Endothelial cell of umbilical vein (primary cell): ENCODE results near the gene NRCAM. TPM values are rescaled to one million over a fixed set of nuclear protein-coding genes. Genes with fewer than 3 reads are reported as not detected.

Experiments used
- BruUV-seq: library from RNA; stranded (reverse); fragments of 400-500 nt; replicated peaks from 2 replicates; lab custom pipeline; 2021; lab: Mats Ljungman, UMichigan
- CTCF ChIA-PET: fragments of 300-600, 350-600 bp; sonication (Branson Sonifier 250); formaldehyde crosslinking; loops from one replicate; lab custom pipeline; 2021; ENCODE audit warnings: antibody characterized with exemption, inconsistent platforms; lab: Charles Lee
- POLR2A ChIA-PET: fragments of 300-600, 350-600 bp; sonication (Branson Sonifier 250); formaldehyde crosslinking; loops from one replicate; lab custom pipeline; 2021; ENCODE audit warnings: antibody characterized with exemption, inconsistent platforms; lab: Charles Lee
- DNase-seq: peaks from one replicate; pipeline ENCODE4 v3.0.0-alpha.2; 2011; ENCODE audit warnings: low read depth, low spot score
- FAIRE-seq: peaks from 2 replicates; lab custom pipeline; 2011; peaks lifted over from hg19 to GRCh38; lab: Jason Lieb, UNC
- H2AFZ ChIP-seq: 2 replicates; pipeline ENCODE4 v1.6.0; 2012; ENCODE audit warnings: low read depth, low read length, control low read depth, inconsistent platforms
- H3K27ac ChIP-seq: 2 replicates; pipeline ENCODE4 v1.5.1; 2011; ENCODE audit warnings: low read depth, mild to moderate bottlenecking, control low read depth, low read length, moderate library complexity; ENCODE audit not compliant: insufficient read depth
- H3K27me3 ChIP-seq, 2 experiments: 2 replicates each; pipeline versions ENCODE4 v1.6.0 to v1.6.1; 2011; ENCODE audit warnings: low read length in 2 of 2, mixed read lengths in 1 of 2; ENCODE audit not compliant: control insufficient read depth in 2 of 2, insufficient read depth in 2 of 2
- H3K36me3 ChIP-seq, 2 experiments: 2 replicates in 1 of 2; 3 replicates in 1 of 2; pipeline ENCODE4 v1.5.1; 2011; ENCODE audit warnings: low read length in 2 of 2, mild to moderate bottlenecking in 1 of 2, moderate library complexity in 1 of 2; ENCODE audit not compliant: control insufficient read depth in 2 of 2, insufficient read depth in 2 of 2; ENCODE audit errors: extremely low read depth in 1 of 2
- H3K4me1 ChIP-seq: 3 replicates; pipeline ENCODE4 v1.5.1; 2011; ENCODE audit warnings: mild to moderate bottlenecking, low read length; ENCODE audit not compliant: control insufficient read depth, insufficient read depth; ENCODE audit errors: extremely low read depth
- H3K4me2 ChIP-seq: 2 replicates; pipeline ENCODE4 v1.6.1; 2011; ENCODE audit warnings: low read length, control low read depth, mixed read lengths; ENCODE audit not compliant: insufficient read depth
- H3K4me3 ChIP-seq, 3 experiments: fragments of 200-600 bp in 1 of 3; sonication (generic), shearing (Covaris generic) in 1 of 3; replicated peaks in 1 of 3; 2 replicates each; pipeline ENCODE4 v1.5.1; 2011 to 2016; ENCODE audit warnings: control low read depth in 3 of 3, low read length in 3 of 3, mild to moderate bottlenecking in 2 of 3, inconsistent platforms in 1 of 3, low read depth in 1 of 3, moderate library complexity in 1 of 3; ENCODE audit not compliant: insufficient read depth in 1 of 3
- H3K79me2 ChIP-seq: 2 replicates; pipeline ENCODE4 v1.6.0; 2012; ENCODE audit warnings: low read length, inconsistent platforms; ENCODE audit not compliant: control insufficient read depth, insufficient read depth
- H3K9ac ChIP-seq: replicated peaks from 2 replicates; pipeline ENCODE3; 2011; ENCODE audit warnings: low read length, control low read depth; ENCODE audit not compliant: insufficient read depth; ENCODE audit errors: extremely low read depth
- H3K9me1 ChIP-seq: replicated peaks from 3 replicates; pipeline ENCODE4 v1.6.0; 2011; ENCODE audit warnings: mild to moderate bottlenecking, low read length; ENCODE audit not compliant: control insufficient read depth, insufficient read depth; ENCODE audit errors: extremely low read depth
- H3K9me3 ChIP-seq: replicated peaks from 2 replicates; pipeline ENCODE4 v1.5.1; 2012; ENCODE audit warnings: low read length, inconsistent platforms; ENCODE audit not compliant: control insufficient read depth, insufficient read depth
- H4K20me1 ChIP-seq: replicated peaks from 2 replicates; pipeline ENCODE3; 2011; ENCODE audit warnings: mild to moderate bottlenecking, low read length; ENCODE audit not compliant: control insufficient read depth, insufficient read depth; ENCODE audit errors: extremely low read depth
- EZH2 ChIP-seq: IDR thresholded peaks from 2 replicates; pipeline ENCODE4 v1.6.1; 2012; ENCODE audit warnings: borderline replicate concordance, low read depth, mild to moderate bottlenecking, moderate library complexity, low read length, inconsistent platforms; ENCODE audit not compliant: severe bottlenecking
- FOS ChIP-seq: IDR thresholded peaks from 2 replicates; pipeline ENCODE4 v1.6.1; 2011; ENCODE audit warnings: mild to moderate bottlenecking, low read length, moderate library complexity, borderline replicate concordance; ENCODE audit not compliant: insufficient read depth
- GATA2 ChIP-seq: IDR thresholded peaks from 2 replicates; pipeline ENCODE4 v1.7.0; 2011; ENCODE audit warnings: low read depth, mild to moderate bottlenecking, moderate library complexity, mixed read lengths, low read length; ENCODE audit not compliant: insufficient read length, insufficient read depth
- JUN ChIP-seq: IDR thresholded peaks from 2 replicates; pipeline ENCODE4 v1.6.1; 2011; ENCODE audit warnings: borderline replicate concordance, low read depth; ENCODE audit not compliant: insufficient read length, insufficient read depth
- MYC ChIP-seq: IDR thresholded peaks from one replicate; pipeline ENCODE4 v1.6.1; 2011; ENCODE audit warnings: mild to moderate bottlenecking, low read depth, low read length
- POLR2A ChIP-seq: IDR thresholded peaks from 2 replicates; pipeline ENCODE4 v1.6.1; 2012; ENCODE audit warnings: low read depth, mild to moderate bottlenecking, control low read depth, low read length
- POLR2AphosphoS5 ChIP-seq: IDR thresholded peaks from 2 replicates; pipeline ENCODE4 v1.6.1; 2012; ENCODE audit warnings: low read depth, mild to moderate bottlenecking, control low read depth, low read length, moderate library complexity; ENCODE audit not compliant: insufficient read depth
- dilution Hi-C: fragments of 300-500 bp; cut with MboI; formaldehyde crosslinking; loops from one replicate; pipeline ENCODE4 v1.15.0; 2019; ENCODE audit warnings: low sequenced_read_pairs; ENCODE audit not compliant: extremely low pct_ligation_motif_present
- intact Hi-C: fragments of 100-400 bp; cut with micrococcal nuclease; formaldehyde crosslinking; loops from one replicate; pipeline ENCODE4 v1.10.0; 2022
- polyA plus RNA-seq, 4 experiments: library from polyadenylated mRNA; depleted of rRNA in 3 of 4; stranded (reverse) in 3 of 4; unstranded in 1 of 4; fragments of >200 nt; gene quantifications; 2 replicates each; pipeline versions ENCODE4 v1.2.1 to v1.2.3, GENCODE V29; 2011 to 2012; ENCODE audit warnings: missing spikeins in 1 of 4
- total RNA-seq: library from RNA; stranded (reverse); gene quantifications from 2 replicates; pipeline ENCODE4 v1.2.3, GENCODE V29; 2021
- TF ChIP-seq, protein P1 (sequence below), 2 donors: IDR thresholded peaks; 1 replicate in 1 of 2; 2 replicates in 1 of 2; pipeline ENCODE4 v1.5.1; 2011; ENCODE audit warnings: low read length in 2 of 2, mild to moderate bottlenecking in 2 of 2, moderate library complexity in 2 of 2, control low read depth in 1 of 2, inconsistent platforms in 1 of 2, low read depth in 1 of 2; ENCODE audit not compliant: insufficient read depth in 1 of 2; ENCODE audit errors: extremely low read depth in 1 of 2
- TF ChIP-seq, protein P2 (sequence below): IDR thresholded peaks from 2 replicates; pipeline ENCODE4 v1.6.1; 2011; ENCODE audit not compliant: insufficient read depth, insufficient read length

The NRCAM gene
- total and polyA plus RNA-seq, 2 donors (not counting 3 experiments of a cell fraction or from before 2014, with no cell fraction given): 26.0 to 47.6 TPM

DNA sequence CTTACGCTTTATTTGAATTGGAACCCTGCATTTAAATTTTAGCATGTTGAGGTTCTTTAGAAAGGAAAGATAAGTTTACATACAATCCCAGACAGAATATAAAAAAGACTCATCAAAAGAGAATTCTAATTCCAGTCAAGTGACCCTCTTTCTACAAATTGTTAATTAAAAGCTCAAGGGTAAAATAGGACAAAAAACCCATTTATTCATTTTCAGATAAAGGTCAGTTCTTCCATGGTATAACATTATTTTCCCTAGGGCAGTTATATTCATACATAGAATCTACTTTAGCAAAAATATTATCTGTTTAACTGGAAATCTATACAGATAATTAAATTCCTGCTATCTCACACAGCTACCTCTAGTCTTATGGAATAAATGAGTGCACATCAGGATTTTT lies 188.6 kb downstream of the NRCAM start:
- no peaks in the 10 kb centered on the region for H3K4me1 ChIP-seq
- no peaks in the 10 kb centered on the region for H3K9me1 ChIP-seq
- TF ChIP-seq POLR2AphosphoS5 (no peak), EZH2 (no peak), FOS (no peak), JUN (no peak), POLR2A (no peak), GATA2 (no peak), MYC (no peak)
- TF ChIP-seq, protein P1, sequence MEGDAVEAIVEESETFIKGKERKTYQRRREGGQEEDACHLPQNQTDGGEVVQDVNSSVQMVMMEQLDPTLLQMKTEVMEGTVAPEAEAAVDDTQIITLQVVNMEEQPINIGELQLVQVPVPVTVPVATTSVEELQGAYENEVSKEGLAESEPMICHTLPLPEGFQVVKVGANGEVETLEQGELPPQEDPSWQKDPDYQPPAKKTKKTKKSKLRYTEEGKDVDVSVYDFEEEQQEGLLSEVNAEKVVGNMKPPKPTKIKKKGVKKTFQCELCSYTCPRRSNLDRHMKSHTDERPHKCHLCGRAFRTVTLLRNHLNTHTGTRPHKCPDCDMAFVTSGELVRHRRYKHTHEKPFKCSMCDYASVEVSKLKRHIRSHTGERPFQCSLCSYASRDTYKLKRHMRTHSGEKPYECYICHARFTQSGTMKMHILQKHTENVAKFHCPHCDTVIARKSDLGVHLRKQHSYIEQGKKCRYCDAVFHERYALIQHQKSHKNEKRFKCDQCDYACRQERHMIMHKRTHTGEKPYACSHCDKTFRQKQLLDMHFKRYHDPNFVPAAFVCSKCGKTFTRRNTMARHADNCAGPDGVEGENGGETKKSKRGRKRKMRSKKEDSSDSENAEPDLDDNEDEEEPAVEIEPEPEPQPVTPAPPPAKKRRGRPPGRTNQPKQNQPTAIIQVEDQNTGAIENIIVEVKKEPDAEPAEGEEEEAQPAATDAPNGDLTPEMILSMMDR (IDR thresholded peaks at IDR 0.05; ENCODE audit: extremely low read depth in 1 of 2, insufficient read depth in 1 of 2, low read depth in 1 of 2, low read length in 2 of 2): no peak
- TF ChIP-seq, protein P2, sequence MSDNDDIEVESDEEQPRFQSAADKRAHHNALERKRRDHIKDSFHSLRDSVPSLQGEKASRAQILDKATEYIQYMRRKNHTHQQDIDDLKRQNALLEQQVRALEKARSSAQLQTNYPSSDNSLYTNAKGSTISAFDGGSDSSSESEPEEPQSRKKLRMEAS: no peak
- FAIRE-seq: no peak
- H4K20me1 ChIP-seq: no peaks in the 10 kb centered on the region
- H3K27me3 ChIP-seq: no peaks in the 10 kb centered on the region
- dilution Hi-C loops (no loop called here), intact Hi-C loops (no loop called here)
- BruUV-seq: no TSS peak
- CTCF ChIA-PET: interaction anchor here (1.0 to 2.3 kb wide), 4 partner anchors 13 to 229 kb away, joined by 3 to 17 read pairs (median 4); no protein-coding TSS in a partner anchor
- no peaks in the 10 kb centered on the region for H3K36me3 ChIP-seq
- POLR2A ChIA-PET: no interaction called here
- H3K4me3 ChIP-seq: no peak overlapping the region
- no peak overlapping the region for H2AFZ ChIP-seq
- peaks cover 1% of the 10 kb centered on the region for H3K79me2 ChIP-seq
- DNase-seq: no peak
- no peak overlapping the region for H3K9ac ChIP-seq
- H3K27ac ChIP-seq: no peak overlapping the region
- no peaks in the 10 kb centered on the region for H3K9me3 ChIP-seq
- no peak overlapping the region for H3K4me2 ChIP-seq
